SK-N-MC (cell line): ENCODE data around the gene POU4F3.

Source experiments
- EZH2 ChIP-seq: fragments of 200-600 bp; sonication (generic); IDR thresholded peaks from one replicate; pipeline ENCODE4 v1.6.1; 2017; ENCODE audit warnings: antibody characterized with exemption
- FOXP2 ChIP-seq: optimal IDR thresholded peaks from 2 replicates; pipeline ENCODE3; 2011; ENCODE audit warnings: mild to moderate bottlenecking, moderate library complexity; ENCODE audit not compliant: insufficient read depth; ENCODE audit errors: extremely low read length, control extremely low read depth
- POLR2AphosphoS5 ChIP-seq: IDR thresholded peaks from 2 replicates; pipeline ENCODE4 v1.6.1; 2012; ENCODE audit warnings: mild to moderate bottlenecking, low read depth, low read length, borderline replicate concordance

- no peak for TF ChIP-seq EZH2
- no peak for TF ChIP-seq POLR2AphosphoS5
- TF ChIP-seq FOXP2, result no peak
These were observed 49.7 kb downstream of the POU4F3 start for GRCh38 chr5:146388386-146388785.
